Stomach (tissue), 9 donors: Measurements from ENCODE around the gene KY. TPM values are rescaled to one million over a fixed set of nuclear protein-coding genes. Genes with fewer than 3 reads are reported as not detected.

Experiments used
- DNase-seq, 2 donors: peaks; one replicate each; pipeline versions ENCODE4 v3.0.0 to v3.0.0-alpha.2; 2013 to 2019
- H3K27ac ChIP-seq, 5 donors: fragments of 200-600 bp in 4 of 5; sonication (generic) in 4 of 5; one replicate each; pipeline ENCODE4 v1.5.1; 2013 to 2019; ENCODE audit warnings: mild to moderate bottlenecking in 1 of 5, moderate library complexity in 1 of 5
- H3K27me3 ChIP-seq, 3 donors: fragments of 200-600 bp; sonication (generic); one replicate each; pipeline ENCODE4 v1.5.1; 2017 to 2019; ENCODE audit warnings: mixed run types in 1 of 3
- H3K36me3 ChIP-seq, 4 donors: fragments of 200-600 bp; sonication (generic); 1 replicate in 3 of 4; 2 replicates in 1 of 4; pipeline ENCODE4 v1.5.1; 2016 to 2019
- H3K4me1 ChIP-seq, 4 donors: fragments of 200-600 bp; sonication (generic); one replicate each; pipeline ENCODE4 v1.5.1; 2016 to 2019
- H3K4me3 ChIP-seq, 4 donors: fragments of 200-600 bp; sonication (generic) in 3 of 4; one replicate each; pipeline ENCODE4 v1.5.1; 2016 to 2019; ENCODE audit warnings: mild to moderate bottlenecking in 1 of 4
- H3K9me3 ChIP-seq, 4 donors: fragments of 200-600 bp; sonication (generic); one replicate each; pipeline ENCODE4 v1.5.1; 2016 to 2019
- CTCF ChIP-seq, 7 experiments: fragments of 450-650 bp in 4 of 7; fragments of 200-600 bp in 3 of 7; sonication (generic) in 3 of 7; IDR thresholded peaks; one replicate each; pipeline ENCODE4 v1.5.1; 2016 to 2019; ENCODE audit warnings: antibody characterized with exemption in 7 of 7, control low read depth in 2 of 7, mild to moderate bottlenecking in 1 of 7
- EP300 ChIP-seq: sonication (generic); formaldehyde crosslinking; IDR thresholded peaks from one replicate; pipeline ENCODE4 v1.6.1; 2017; ENCODE audit warnings: antibody characterized with exemption
- POLR2A ChIP-seq, 4 donors: fragments of 450-650 bp; IDR thresholded peaks; one replicate each; pipeline ENCODE4 v1.6.1; 2016; ENCODE audit warnings: antibody characterized with exemption in 4 of 4, control low read depth in 2 of 4, mild to moderate bottlenecking in 1 of 4, moderate library complexity in 1 of 4
- POLR2AphosphoS5 ChIP-seq, 3 donors: sonication (generic); formaldehyde crosslinking; IDR thresholded peaks; one replicate each; pipeline ENCODE4 v1.6.1; 2016; ENCODE audit warnings: antibody characterized with exemption in 3 of 3
- WGBS, 5 donors: extraction: QIAGEN DNeasy Blood & Tissue Kit in 3 of 5; methylation state at CpG; one replicate each; pipeline versions ENCODE4 v1.1.5 to v1.1.7; 2013 to 2018; 5-methylcytosine and 5-hydroxymethylcytosine counted together
- intact Hi-C: fragments of 100-400 bp; cut with DNase I; formaldehyde crosslinking; loops from one replicate; pipeline ENCODE4 v1.15.1; 2023; ENCODE audit warnings: low total_unique reads
- polyA plus RNA-seq, 3 donors: library from polyadenylated mRNA; stranded (reverse); fragments of 200-250 nt; gene quantifications; one replicate each; pipeline ENCODE4 v1.2.3, GENCODE V29; 2013
- total RNA-seq, 5 donors: library from RNA; depleted of rRNA; stranded (reverse); fragments of >200 nt; gene quantifications; one replicate each; pipeline versions ENCODE4 v1.1.0 to v1.2.3, GENCODE V29; 2014 to 2016
- donor health status: healthy with polysubstance abuse.
- donor health status: Bipolar disorder and iron deficiency.
- donor health status: healthy.

The KY gene
- total and polyA plus RNA-seq, 8 donors = 0.12 to 3.6 (median 0.31) TPM; not detected in 3

- H3K9me3 ChIP-seq = no peaks in the 10 kb centered on the region
- TF ChIP-seq POLR2A (IDR thresholded peaks at IDR 0.05) = no peak
- no peak for TF ChIP-seq CTCF (IDR thresholded peaks at IDR 0.05)
- no peak overlapping the region for H3K4me3 ChIP-seq
- intact Hi-C loops = no loop called here
- H3K27ac ChIP-seq = no peak overlapping the region
- DNase-seq = no peak
- peaks cover 0 to 23% (median 12%) of the 10 kb centered on the region in 4 donors for H3K4me1 ChIP-seq
- no peaks in the 10 kb centered on the region for H3K27me3 ChIP-seq
- 66 to 82% (median 77%) methylated on average over 6 of the region's 6 CpGs for whole genome bisulfite sequencing, 5 donors
- H3K36me3 ChIP-seq = peaks cover 0 to 33% (median 4%) of the 10 kb centered on the region in 4 donors
Observed at GRCh38 chr3:134605556-134605955, 45.3 kb downstream of the KY start.

GRCh38 chr3:134603956-134604355 is 46.9 kb downstream of the KY start:
- no peaks in the 10 kb centered on the region for H3K27me3 ChIP-seq

GRCh38 chr3:134603480-134603879 is 47.3 kb downstream of the KY start:
- no peaks in the 10 kb centered on the region for H3K27me3 ChIP-seq
- H3K4me1 ChIP-seq = peaks cover 0 to 27% (median 12%) of the 10 kb centered on the region in 4 donors
- no peaks in the 10 kb centered on the region for H3K9me3 ChIP-seq
- TF ChIP-seq POLR2A (IDR thresholded peaks at IDR 0.05) (no peak), POLR2AphosphoS5 (IDR thresholded peaks at IDR 0.05) (no peak)
- no peak for DNase-seq
- peaks cover 0 to 14% (median 0%) of the 10 kb centered on the region in 4 donors for H3K36me3 ChIP-seq
- 51 to 68% (median 64%) methylated on average over 2 to 4 of the region's 4 CpGs for WGBS, 5 donors
- intact Hi-C loops = no loop called here
- no peak overlapping the region for H3K4me3 ChIP-seq
- no peak overlapping the region for H3K27ac ChIP-seq

More at GRCh38 chr3:134603956-134604355, 46.9 kb downstream of the KY start:
- WGBS, 5 donors = 92 to 99% (median 94%) methylated on average over 13 of the region's 13 CpGs
- TF ChIP-seq POLR2AphosphoS5 (IDR thresholded peaks at IDR 0.05) = no peak
- no peak for TF ChIP-seq EP300
- TF ChIP-seq POLR2A (IDR thresholded peaks at IDR 0.05) = no peak
- no peak for TF ChIP-seq CTCF (IDR thresholded peaks at IDR 0.05)
- H3K4me3 ChIP-seq = no peak overlapping the region
- H3K9me3 ChIP-seq = no peaks in the 10 kb centered on the region
- peaks cover 0 to 19% (median 0%) of the 10 kb centered on the region in 4 donors for H3K36me3 ChIP-seq
- intact Hi-C loops = no loop called here
- no peak for DNase-seq
- H3K4me1 ChIP-seq = peaks cover 0 to 27% (median 12%) of the 10 kb centered on the region in 4 donors
- no peak overlapping the region for H3K27ac ChIP-seq

- 55 to 66% (median 62%) methylated on average over 5 to 6 of the region's 6 CpGs for WGBS, 5 donors
- Histone ChIP-seq H3K27me3 (no peaks in the 10 kb centered on the region), H3K9me3 (no peaks in the 10 kb centered on the region), H3K4me3 (no peak overlapping the region), H3K4me1 (peaks cover 0 to 27% (median 12%) of the 10 kb centered on the region in 4 donors), H3K36me3 (peaks cover 0 to 12% (median 0%) of the 10 kb centered on the region in 4 donors), H3K27ac (no peak overlapping the region)
- DNase-seq = no peak
- intact Hi-C loops = no loop called here
- TF ChIP-seq POLR2AphosphoS5 (IDR thresholded peaks at IDR 0.05) (no peak), POLR2A (IDR thresholded peaks at IDR 0.05) (no peak), CTCF (IDR thresholded peaks at IDR 0.05) (no peak), EP300 (no peak)
Observed at GRCh38 chr3:134602440-134602814, 48.4 kb downstream of the KY start.
